VCaP (cell line): ENCODE results near the gene HSPA1L.

Experiments
- H3K27ac ChIP-seq: fragments of 450-650 bp; 2 replicates; pipeline ENCODE4 v1.5.1; 2017
- TF ChIP-seq, protein P1 (sequence below): fragments of 450-650 bp; conservative IDR thresholded peaks from 2 replicates; pipeline ENCODE4 v1.5.1; 2017; ENCODE audit warnings: mild to moderate bottlenecking, moderate library complexity

The HSPA1L gene

GRCh38 chr6:31815025-31815838, at the start of gene HSPA1L, which contains the start of gene HSPA1A:
HSPA1L (minus strand) TSS chr6:31815283; CDS start chr6:31811972, 3,311 bp downstream.
HSPA1A (plus strand) TSS chr6:31815543; CDS start chr6:31815757, 214 bp downstream.
- H3K27ac ChIP-seq: peak within 1 kb of the TSS; percentile 73
- TF ChIP-seq, protein P1, sequence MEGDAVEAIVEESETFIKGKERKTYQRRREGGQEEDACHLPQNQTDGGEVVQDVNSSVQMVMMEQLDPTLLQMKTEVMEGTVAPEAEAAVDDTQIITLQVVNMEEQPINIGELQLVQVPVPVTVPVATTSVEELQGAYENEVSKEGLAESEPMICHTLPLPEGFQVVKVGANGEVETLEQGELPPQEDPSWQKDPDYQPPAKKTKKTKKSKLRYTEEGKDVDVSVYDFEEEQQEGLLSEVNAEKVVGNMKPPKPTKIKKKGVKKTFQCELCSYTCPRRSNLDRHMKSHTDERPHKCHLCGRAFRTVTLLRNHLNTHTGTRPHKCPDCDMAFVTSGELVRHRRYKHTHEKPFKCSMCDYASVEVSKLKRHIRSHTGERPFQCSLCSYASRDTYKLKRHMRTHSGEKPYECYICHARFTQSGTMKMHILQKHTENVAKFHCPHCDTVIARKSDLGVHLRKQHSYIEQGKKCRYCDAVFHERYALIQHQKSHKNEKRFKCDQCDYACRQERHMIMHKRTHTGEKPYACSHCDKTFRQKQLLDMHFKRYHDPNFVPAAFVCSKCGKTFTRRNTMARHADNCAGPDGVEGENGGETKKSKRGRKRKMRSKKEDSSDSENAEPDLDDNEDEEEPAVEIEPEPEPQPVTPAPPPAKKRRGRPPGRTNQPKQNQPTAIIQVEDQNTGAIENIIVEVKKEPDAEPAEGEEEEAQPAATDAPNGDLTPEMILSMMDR: no peak

- H3K27ac ChIP-seq: peak overlapping the region; percentile 19; the same call in 1 of the 2 replicates
- TF ChIP-seq, protein P1: no peak
Measured at GRCh38 chr6:31864818-31865204, 49.7 kb upstream of the HSPA1L start.

DNA sequence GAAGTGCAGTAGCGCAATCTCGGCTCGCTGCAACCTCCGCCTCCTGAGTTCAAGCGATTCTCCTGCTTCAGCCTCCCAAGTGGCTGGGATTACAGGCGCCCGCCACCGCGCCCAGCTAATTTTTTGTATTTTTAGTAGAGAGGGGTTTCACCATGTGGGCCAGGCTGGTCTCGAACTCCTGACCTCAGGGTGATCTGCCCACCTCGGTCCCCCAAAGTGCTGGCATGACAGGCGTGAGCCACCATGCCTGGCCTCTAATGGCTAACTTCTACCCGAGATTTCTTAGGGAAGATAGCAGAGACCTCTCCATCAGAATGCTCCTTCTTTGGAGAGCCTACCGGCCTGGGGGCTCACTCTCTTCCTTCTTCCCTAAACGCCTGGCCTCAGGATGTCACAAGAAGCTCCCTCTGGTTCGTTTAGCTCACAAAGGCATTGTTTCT, 49.1 kb upstream of the HSPA1L start:
- H3K27ac ChIP-seq: peak overlapping the region; percentile 19; the same call in 1 of the 2 replicates

- H3K27ac ChIP-seq: peak within 1 kb of the TSS; percentile 63
Measured at GRCh38 chr6:31862344-31863235, 47.5 kb upstream of the HSPA1L start, which contains the start of gene NEU1. NEU1 (minus strand) TSS chr6:31862821; CDS start chr6:31862776, 45 bp downstream.

DNA sequence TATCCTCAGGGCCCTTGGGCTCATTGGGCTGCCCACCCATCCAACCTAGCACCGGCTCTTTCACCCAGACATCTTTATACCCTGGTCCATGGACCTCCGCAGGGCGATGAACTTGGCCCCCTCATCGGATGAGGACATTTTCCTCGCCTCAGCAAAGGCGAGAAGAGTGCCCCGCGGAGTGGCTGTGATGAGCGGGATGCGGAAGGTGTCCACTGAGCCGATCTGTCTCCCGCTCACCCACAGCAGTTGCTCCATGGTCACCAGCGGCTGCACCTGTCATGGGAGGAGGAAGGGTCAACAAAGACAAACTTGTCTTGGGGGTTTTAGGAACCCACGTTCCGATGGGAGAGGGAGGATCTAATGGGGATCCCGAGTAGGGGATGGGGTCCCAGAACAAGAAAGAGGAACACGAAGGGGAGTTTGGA, 46.8 kb upstream of the HSPA1L start:
- H3K27ac ChIP-seq: peak overlapping the region; percentile 63; the same call in 1 of the 2 replicates
- TF ChIP-seq, protein P1: no peak

More at GRCh38 chr6:31862344-31863235, 47.5 kb upstream of the HSPA1L start, which contains the start of gene NEU1:
- TF ChIP-seq, protein P1: no peak

GRCh38 chr6:31861150-31861549, 46.1 kb upstream of the HSPA1L start:
- TF ChIP-seq, protein P1: no peak
- no peak overlapping the region for H3K27ac ChIP-seq

- no peak overlapping the region for H3K27ac ChIP-seq
- TF ChIP-seq, protein P1: no peak
Measured at GRCh38 chr6:31860349-31860748, 45.3 kb upstream of the HSPA1L start.
